HG03025 (cell line): ENCODE data around the gene AGAP1.
"Not testable (repeated sequence)": the region's sequence is repeated elsewhere in the genome, so short reads cannot be mapped to it uniquely, and the experiment has no call there.

Source experiments
- ATAC-seq: cut with Tn5 transposase; IDR thresholded peaks from one replicate; pipeline ENCODE4 v1.9.1; 2021; ENCODE audit warnings: mild to moderate bottlenecking, moderate library complexity; ENCODE audit not compliant: unreplicated experiment, low FRiP score

Gene AGAP1

DNA sequence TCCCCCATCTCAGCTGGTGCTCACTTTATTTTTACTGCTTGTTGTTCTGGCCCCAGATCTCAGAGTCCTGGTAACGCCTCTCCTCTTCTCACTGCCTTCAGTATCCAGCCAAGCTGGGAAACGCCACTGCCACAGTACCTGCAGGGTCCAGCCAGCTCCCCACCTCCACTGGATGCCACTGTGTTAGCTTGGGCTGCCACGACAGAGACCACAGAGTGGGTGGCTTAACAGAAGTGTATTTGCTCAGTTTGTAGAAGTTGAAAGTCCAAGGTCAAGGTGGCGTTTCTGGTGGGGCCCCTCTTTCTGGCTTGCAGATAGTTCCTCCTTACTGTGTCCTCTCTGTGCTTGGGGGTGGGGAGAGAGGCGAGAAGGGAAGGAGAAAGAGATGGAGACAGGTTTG, 107.1 kb downstream of the AGAP1 start:
- no peak for ATAC-seq

DNA sequence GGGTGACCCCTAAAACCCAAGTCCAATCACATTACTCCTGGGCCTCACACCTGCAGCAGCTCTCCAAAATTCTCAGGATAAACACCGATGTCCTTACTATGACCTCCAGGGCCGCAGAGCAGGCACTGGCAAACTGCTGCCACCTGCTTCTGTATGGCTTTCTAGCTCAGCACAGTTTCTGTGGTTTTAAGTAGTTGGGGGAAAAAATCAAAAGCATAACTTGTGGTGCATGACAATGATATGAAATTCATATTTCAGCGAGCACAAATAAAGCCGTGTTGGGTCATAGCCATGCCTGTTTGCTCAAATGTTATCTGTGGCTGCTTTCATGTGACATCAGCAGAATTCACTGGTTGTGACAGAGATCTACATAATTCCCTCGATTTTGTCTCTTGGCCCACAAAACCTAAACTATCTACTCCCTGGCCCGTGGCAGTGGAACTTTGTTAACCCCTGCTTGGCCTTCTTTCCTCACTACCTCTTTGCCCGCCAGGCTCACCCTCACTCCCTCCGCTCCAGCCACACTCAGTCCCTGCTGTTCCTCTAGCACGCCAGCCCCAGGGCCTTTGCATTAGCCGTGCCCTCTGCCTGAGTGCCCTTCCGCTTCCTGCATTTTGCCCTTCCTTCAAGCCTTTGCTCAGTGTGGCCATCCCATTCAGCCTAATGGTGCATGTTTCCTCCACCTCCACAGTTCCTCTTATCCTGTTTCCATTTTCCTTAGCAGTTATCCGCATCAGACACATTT, 108.3 kb downstream of the AGAP1 start:
- no peak for ATAC-seq

DNA sequence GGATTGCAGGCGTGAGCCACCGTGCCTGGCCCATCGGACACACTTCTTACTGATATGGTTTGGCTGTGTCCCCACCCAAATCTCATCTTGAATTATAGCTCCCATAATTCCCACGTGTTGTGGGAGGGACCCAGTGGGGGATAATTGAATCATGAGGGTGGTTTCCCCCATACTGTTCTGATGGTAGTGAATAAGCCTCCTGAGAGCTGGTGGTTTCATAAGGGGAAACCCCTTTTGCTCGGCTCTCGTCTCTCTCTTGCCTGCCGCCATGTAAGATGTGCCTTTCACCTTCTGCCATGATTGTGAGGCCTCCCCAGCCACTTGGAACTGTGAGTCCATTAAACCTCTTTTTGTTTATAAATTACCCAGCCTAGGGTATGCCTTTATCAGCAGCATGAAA, 109.1 kb downstream of the AGAP1 start:
- not testable (repeated sequence) for ATAC-seq

DNA sequence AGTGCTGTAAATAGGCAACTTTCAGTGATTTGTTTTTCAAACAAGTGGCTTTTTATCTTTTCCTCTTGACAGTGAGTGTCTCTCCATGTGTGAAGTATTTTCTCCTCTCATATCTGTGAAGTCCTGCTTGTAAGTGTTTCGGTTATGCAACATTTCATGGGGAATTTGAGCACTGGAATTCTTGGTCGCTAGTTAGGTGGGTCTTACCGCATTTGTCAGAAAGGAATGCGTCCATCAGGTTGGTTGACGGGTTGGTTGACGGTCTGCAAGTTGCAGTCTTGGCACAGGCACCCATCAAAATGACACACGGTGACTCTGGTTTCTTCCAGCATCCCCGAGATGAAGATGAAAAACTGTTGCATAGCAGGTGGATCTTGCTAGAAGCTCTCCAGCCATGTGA, 109.8 kb downstream of the AGAP1 start:
- ATAC-seq: no peak

DNA sequence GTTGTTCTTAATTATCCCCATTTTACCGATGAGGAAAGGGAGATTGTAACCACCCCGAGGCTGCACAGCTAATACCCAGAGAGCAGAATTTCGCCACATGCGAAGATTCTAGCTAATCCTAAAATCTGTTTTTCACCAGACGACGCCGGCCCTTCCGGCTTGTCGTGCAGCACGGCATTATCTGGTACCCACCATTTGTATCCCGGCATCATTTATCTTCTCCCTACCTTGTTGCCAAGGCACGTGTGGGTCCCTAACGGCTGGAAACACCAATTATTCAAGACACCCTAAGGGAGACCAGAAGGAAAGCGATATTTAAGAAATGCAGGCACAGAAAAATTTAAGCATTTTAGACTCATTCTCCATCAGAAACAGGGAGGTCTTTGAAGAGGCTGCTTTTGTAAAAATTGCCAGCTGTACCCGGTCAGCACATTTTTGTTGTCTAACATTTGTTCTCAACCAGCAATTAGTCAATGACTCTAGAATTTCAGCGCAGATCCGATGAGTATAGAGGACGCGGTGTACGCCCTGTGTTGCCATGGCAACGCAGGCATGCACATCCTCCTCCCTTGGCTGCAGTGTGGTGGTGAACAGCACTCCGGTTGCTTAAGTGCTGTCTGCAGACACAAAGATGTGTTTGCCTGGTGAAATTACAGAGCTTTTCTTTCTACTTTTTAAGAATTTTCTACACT, 111.6 kb downstream of the AGAP1 start:
- no peak for ATAC-seq

DNA sequence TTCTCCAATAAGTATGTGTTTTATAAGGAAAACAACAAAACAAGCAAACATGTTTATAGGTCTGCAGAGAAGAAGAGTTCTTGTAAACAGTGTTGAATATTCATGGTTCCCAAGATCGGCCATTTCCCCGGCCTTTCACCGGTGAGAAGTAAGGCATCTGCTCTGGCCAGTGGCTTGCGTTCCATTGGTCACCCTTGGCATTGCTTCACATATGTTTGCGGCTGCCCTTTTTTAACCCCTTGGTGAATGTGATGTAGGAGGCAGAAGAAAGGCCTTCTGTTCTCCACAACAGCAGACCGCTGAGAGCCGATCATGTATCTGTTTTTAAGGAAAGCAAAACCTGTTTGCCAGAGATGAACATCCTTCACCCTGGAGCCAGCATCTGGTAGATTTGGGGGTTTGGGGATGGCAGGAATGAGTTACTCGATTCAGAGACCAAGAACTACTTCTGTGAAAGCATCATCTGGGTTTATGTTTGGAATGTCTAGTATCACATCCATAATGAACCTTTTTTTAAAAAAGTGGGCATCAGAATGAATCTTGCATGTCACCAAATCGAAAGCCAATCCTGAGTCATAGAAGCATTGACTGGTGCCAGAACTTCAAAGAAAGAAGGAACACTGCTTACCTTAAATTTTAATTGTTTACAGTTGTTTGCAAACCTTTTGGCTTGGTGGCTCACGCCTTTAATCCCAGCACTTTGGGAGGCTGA, 112.3 kb downstream of the AGAP1 start:
- ATAC-seq: no peak

DNA sequence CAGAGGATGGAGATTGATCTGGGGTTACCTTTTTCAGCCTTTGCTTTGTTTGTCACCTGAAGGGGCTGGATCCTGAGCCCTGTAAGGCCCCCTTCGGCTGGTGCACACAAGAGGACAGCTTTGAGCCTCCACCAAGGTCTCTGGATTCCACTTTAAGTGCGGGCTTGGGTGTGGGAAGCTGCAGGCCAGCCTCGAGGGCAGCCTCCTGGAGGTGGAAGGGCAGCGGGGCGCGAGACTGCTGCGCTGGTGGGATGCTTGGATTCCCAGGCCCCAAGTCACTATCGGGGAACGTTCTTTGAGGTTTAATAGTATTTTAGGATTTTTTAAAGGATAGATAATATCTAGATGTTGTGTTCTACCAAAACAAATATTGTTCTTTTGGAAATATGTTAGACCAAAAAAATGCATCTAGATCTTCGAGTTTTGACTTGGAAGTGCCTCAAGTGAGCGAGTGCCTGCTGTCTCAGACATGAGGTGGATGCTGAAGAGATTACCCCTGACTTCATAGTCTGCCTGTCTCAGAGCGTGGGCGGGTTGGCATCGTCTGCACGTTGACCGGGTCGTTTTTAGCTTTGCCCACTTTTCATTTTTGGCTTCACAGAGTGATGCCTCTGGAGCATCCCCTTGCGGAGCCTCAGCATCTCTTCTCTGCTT, 113.8 kb downstream of the AGAP1 start:
- ATAC-seq: no peak

DNA sequence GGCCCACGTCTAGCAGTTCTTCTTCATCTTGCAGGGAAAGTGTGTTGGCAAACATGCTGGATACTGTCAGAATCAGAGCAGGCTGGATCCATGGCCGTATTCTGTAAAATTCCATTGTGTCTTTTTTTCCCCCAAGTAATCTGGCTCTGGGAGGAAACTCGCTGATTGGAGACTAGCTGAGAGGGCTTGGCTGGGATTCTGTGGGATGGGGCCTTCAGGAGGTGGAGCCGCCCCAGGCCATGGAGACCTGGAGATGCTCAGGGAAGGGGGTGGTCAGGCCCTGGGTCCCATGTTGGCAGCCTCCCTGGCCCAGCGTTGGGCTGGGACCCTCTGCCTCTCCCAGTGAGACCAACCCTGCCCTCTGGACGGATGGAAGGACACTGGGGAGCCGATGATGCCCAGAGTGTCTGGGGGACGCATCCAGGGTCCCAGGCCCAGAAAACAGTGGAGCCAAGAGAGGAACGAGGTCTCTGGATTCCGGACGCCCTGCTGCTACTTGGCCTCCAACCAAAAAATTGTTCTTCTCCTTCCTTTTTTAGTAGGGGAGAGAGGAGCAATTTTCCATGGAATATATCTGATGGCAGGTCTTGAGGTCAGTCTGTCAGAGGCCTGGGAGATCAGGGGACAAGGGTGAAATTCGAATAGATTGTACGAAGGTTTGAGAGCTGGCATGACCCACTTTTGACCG, 114.5 kb downstream of the AGAP1 start:
- no peak for ATAC-seq

DNA sequence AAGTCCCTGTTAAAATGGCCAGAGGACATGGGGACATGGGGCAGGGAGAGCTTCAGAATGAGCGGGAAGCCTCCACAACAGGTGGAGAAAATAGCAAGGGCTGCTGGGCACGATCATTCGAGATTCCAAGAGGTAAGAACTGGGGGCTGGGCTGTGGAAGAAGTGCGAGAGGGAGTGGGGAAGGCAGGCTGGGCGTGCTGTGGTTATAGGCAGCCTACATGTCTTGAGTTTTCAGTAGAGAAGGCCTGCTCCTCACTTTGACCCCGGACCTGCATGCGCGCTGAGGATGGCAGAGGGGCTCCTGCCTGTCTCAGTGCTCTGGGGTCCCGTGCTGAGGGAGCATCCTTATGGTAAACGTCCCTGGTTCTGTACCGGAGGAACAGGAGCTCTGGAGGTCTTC, 115.5 kb downstream of the AGAP1 start:
- ATAC-seq: no peak

DNA sequence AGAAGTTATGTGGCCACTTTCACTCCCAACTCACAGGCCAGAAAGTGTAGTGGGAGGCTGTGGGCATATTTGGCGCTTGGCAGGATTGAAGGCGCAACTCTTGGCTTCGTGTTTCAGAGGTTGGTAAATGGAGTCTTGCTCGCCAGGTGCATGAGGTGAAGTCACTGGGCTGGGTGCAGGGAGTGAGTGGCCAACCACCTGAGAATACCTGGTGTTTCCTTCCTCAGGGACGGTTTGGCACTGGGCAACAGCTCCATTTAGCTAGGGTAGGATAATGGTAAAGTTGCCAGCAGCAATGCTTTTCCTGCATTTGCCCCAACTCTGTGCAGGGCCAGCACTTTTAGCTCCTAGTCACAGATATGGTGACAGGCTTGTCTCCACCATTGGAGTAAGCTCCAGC, 115.9 kb downstream of the AGAP1 start:
- no peak for ATAC-seq

DNA sequence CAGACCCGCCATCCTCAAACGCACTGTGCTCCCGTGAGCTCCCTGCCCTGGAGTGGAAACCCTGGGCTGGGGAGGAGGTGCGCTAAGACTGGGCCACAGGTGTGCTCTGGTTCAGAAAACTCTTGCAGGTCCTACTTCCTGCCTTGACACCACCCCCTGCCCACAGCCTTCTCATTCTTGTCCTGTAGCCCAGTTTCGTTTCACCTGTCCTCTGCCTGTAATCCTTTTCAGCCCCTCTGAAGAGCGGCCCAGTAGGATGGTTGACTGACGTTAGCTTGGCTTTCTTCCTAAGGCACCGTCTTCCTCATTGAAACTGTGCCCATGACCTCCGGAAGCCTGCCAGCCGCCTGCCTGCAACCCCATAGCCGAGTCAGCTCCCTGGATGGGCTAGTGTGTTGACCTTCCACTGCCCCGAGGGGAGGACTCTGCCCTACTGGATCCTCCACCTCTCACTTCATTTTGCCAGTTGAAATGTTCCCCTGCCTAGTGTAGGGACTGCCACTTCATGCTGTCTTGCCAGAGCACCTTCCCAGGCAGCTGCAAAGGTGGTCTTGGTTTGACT, 116.9 kb downstream of the AGAP1 start:
- no peak for ATAC-seq

DNA sequence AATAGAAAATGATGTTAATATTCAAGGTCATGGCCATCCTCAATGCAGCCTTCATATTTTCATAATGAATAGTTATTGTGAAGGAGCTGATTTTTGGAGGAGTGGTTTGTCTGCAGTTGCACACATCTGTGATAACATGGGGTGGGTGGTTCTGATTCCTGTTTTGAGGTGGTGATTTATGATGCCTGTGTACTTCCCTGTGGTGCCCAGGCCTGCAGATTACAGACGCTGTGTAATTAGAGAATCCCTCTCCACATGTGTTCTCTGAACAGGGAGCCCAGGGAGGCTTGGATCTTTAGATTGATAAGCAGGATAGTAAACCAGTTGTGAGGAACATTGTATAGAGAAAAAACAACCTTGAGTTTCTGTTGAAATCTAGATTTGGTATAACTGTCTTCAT, 117.5 kb downstream of the AGAP1 start:
- no peak for ATAC-seq

DNA sequence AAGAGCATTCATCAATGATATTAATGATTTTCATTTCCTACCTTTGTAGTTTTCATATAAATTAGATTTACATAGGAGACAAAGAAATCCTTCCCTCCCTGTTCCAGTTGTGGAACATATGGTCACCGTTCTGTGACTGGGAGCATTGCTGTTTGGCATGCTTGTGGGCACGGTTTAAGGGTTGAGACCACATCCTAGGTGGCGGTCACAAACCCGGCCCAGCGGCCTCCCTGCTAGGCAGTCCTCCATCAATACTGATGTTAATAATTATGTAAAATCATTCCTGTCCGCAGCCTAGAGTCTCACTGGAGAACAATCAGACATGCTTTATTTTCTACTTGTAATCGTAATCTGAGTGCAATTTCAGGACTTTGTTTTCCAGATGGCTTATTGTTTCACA, 117.9 kb downstream of the AGAP1 start:
- ATAC-seq: no peak

DNA sequence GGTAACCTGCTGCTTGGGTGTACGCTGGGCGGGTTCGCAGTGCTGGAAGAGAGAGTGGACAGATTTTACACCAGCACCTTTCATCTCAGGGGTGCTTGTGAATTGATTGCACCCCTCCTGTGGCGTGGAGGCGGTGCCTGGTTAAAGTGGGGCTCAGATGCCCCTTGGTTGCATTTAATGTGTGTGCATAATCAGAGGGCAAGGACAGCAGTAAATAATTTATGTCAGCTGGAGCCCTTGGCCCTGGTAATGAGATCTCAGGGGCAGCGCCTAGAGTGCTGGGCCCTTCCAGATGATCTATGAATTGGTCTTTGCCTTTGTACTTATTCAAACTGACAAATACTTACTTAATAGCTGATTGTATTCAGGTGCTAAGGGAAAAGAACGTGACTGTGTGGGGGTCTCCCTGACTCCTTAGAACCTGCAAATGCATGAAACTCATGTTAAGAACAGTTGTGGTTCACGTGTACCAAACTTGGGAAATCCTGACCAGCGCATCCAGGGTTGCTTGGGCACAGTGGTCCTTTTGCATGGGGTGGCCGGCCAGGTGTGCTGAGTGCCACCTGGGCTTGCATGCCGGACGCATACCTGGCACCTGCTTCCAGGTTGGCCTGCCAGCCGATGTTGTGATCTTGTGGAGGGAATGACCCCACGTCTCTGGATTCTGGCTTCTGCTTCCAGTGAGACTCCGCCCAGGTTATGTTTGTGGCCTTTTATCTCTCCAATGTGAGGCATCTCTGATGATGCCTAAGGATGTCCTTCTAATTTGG, 118.5 kb downstream of the AGAP1 start:
- ATAC-seq: no peak

DNA sequence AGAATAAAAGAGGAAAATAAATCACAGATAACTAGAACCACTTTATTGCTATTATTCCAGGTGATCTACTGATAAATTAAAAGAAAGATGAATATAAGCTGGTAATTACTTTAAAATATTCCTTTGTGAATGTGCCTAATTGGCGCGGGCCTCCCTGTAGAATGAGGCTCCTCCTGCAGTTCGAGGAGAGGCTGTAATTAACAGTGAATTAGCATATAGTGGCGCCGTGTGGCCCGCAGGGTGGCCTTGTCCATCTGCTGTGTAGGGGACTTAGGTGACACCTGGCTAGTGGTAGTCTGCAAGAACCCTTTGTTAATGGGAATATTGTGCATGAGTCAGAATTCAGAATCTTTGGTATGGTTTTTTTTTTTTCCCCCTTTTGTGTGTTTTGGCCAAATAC, 119.8 kb downstream of the AGAP1 start:
- no peak for ATAC-seq

DNA sequence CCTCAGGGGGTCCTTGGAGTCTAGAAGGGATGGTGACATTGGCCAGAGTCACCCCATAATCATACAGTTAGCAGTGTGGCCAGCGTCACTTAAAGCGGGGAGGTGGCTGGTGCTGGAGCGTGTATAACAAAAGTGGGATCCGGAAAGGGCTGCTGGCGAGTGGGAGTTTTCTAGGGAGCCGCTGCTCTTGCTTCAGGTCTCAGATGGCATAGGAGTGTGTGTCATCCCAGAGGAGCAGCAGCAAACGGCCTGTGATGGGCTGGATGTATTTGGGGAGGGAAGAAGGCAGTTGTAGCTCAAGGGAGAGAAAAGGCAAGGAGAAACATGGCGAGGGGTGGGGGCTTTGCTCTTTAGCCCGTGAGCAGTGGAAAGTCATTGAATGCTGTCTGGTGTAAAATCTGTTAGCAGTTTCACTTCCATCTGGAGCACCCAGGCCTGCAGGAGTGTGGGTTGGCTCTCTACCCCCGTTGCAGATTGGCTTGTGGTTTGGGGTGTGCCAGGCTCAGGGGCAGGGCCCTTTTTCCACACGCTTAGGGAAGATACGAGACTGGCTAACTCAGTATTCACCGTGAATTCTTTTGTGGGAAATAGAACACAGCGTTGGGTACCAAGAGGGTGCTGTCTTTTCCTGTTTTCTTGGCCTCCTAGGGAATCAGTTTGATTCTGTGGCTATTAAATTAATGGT, 120.5 kb downstream of the AGAP1 start:
- no peak for ATAC-seq

DNA sequence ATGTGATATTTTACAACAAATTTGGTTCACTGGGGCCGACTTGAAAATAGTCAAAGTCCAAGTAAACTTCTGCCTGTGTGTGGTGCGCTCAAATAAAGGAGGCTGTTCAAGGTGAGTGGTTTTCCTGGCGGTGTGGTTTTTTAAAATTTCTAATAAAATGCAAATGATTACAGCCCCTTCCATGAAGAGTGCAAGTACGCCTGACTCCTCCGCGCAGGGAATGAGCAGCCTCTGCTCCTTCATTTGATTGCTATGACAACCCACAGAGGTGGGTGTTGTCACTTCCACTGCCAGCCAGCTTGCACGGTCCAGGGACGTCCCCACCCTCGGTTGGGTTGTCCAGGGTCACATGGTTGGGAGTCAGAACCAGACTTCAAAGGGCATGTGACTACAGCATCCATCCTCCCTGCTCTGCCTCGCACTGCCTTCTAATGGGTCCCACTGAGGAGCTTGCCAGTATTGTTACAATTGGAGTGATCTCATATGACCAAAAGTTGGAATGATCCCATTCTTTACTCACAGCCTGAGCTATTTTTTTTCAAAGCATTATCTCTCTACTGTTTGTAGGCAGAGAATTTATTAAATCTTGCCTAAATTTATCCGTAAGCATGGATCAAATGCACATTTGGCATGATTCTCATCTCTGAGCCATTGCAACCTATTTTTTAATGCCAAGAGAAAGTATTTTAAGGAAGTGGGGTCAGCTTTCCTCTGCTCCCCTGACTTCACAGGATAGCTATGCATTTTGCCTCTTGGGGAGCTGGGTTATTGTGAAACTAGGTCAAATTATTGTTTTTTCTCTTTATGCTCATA, 121.3 kb downstream of the AGAP1 start:
- ATAC-seq: no peak

DNA sequence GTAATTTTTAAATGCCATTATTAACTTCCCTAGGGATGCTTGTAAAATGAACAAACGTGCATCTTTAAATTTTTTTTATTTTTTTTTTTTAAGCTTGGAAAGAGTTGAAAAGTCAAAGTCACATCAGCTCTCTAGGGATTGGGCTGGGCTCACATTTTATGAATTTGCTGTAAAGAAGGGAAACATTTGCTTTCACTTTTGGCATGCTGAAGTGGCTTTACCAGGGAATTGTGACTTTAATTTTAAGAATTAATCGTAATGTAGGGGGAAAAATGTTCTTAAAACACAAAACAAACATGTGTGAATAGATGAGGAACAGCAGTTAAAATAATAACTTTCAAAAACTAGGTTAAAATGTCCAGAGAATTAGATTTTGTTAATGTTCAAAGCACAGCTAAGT, 123.0 kb downstream of the AGAP1 start:
- ATAC-seq: no peak
